GM19467 (cell line): Measurements from ENCODE around the gene PPP1R37.

Source experiments
- ATAC-seq: cut with Tn5 transposase; IDR thresholded peaks from one replicate; pipeline ENCODE4 v1.9.1; 2021; ENCODE audit warnings: mild to moderate bottlenecking, moderate library complexity; ENCODE audit not compliant: unreplicated experiment

PPP1R37 gene

GRCh38 chr19:45164577-45165335 is 71.8 kb downstream of the PPP1R37 start:
- ATAC-seq: peak; percentile 64

GRCh38 chr19:45166723-45167252 is 73.8 kb downstream of the PPP1R37 start:
- no peak for ATAC-seq

- ATAC-seq: no peak
Measured at GRCh38 chr19:45168767-45169351, 75.9 kb downstream of the PPP1R37 start.

GRCh38 chr19:45169602-45170001 is 76.6 kb downstream of the PPP1R37 start:
- ATAC-seq: no peak

GRCh38 chr19:45170146-45171106 is 77.4 kb downstream of the PPP1R37 start:
- ATAC-seq: no peak

- ATAC-seq: no peak
Measured at GRCh38 chr19:45171211-45171623, 78.2 kb downstream of the PPP1R37 start.

- ATAC-seq: no peak
Measured at GRCh38 chr19:45172173-45172572, 79.2 kb downstream of the PPP1R37 start.

- no peak for ATAC-seq
Measured at GRCh38 chr19:45172611-45173208, 79.7 kb downstream of the PPP1R37 start.

- no peak for ATAC-seq
Measured at GRCh38 chr19:45173816-45174215, 80.8 kb downstream of the PPP1R37 start.

GRCh38 chr19:45175515-45176345 is 82.8 kb downstream of the PPP1R37 start:
- ATAC-seq: no peak

- ATAC-seq: no peak
Measured at GRCh38 chr19:45177817-45178261, 84.9 kb downstream of the PPP1R37 start, which contains the start of gene TRAPPC6A. Gene TRAPPC6A, minus strand, starts transcription at chr19:45178237. Its CDS starts 19 bp downstream, at chr19:45178218.

- peak; percentile 77 for ATAC-seq
Measured at GRCh38 chr19:45178262-45179071, 85.5 kb downstream of the PPP1R37 start, which contains the start of gene BLOC1S3. Gene BLOC1S3, plus strand, starts transcription at chr19:45178784. Its CDS starts 513 bp downstream, at chr19:45179297.

GRCh38 chr19:45179072-45179891 is 86.3 kb downstream of the PPP1R37 start:
- ATAC-seq: no peak

- ATAC-seq: no peak
Measured at GRCh38 chr19:45179892-45180370, 87.0 kb downstream of the PPP1R37 start.

GRCh38 chr19:45180936-45181335 is 88.0 kb downstream of the PPP1R37 start:
- ATAC-seq: no peak

GRCh38 chr19:45182758-45183157 is 89.8 kb downstream of the PPP1R37 start:
- ATAC-seq: no peak

GRCh38 chr19:45184115-45184514 is 91.1 kb downstream of the PPP1R37 start:
- no peak for ATAC-seq
